Activated T-helper 17 cell treated with anti-CD3 and anti-CD28 coated beads, Interleukin-2, amount 50 U/mL, for 72 hours (primary cell): ENCODE data around the gene ICA1L. TPM values are rescaled to one million over a fixed set of nuclear protein-coding genes. Genes with fewer than 3 reads are reported as not detected.
A peak's percentile ranks its signal among the peaks of the same experiment; 100 is the strongest.

Source experiments
- ATAC-seq: fragments of 150-1000 bp; cut with Tn5 transposase; replicated peaks from 2 replicates; pipeline ENCODE4 v1.10.0; 2021; ENCODE audit warnings: mild to moderate bottlenecking, moderate library complexity
- H3K27ac Mint-ChIP-seq: one replicate; pipeline ENCODE4 v1.8.0; 2022; ENCODE audit warnings: mixed read lengths
- H3K27me3 Mint-ChIP-seq: one replicate; pipeline ENCODE4 v1.8.0; 2022; ENCODE audit warnings: mixed read lengths
- H3K36me3 Mint-ChIP-seq: one replicate; pipeline ENCODE4 v1.8.0; 2022; ENCODE audit warnings: low read depth, mild to moderate bottlenecking, mixed read lengths
- H3K4me1 Mint-ChIP-seq: one replicate; pipeline ENCODE4 v1.8.0; 2022; ENCODE audit warnings: mixed read lengths
- H3K4me3 Mint-ChIP-seq: one replicate; pipeline ENCODE4 v1.8.0; 2022; ENCODE audit warnings: mild to moderate bottlenecking, mixed read lengths
- H3K9me3 Mint-ChIP-seq: one replicate; pipeline ENCODE4 v1.8.0; 2022; ENCODE audit warnings: mixed read lengths
- total RNA-seq, 2 donors: library from RNA; stranded (reverse); gene quantifications; one replicate each; pipeline ENCODE4 v1.2.3, GENCODE V29; 2022

The ICA1L gene
- total RNA-seq, 2 donors from 2014 or later = 2.0 to 3.2 TPM

DNA sequence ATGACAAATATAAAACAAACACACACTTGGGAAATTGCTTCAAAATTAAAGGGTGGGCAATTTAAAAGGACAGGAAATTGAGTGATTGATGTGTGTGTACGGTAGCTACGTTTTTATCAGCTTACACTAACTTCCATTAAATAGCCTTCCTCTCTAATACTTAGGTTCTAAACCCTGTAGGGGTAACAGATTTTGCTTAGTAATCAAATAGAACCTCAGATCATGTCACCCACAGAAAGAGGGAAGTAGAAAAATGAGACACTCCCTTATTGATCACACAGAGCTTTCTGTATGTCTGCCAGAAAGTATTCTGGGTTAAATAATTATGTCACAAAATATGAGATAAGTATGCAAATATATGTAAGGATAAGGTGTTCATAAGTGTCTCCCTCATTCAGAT is 93.3 kb downstream of the ICA1L start:
- H3K27ac Mint-ChIP-seq = no peak overlapping the region
- ATAC-seq = no peak
- H3K36me3 Mint-ChIP-seq = peaks cover 63% of the 10 kb centered on the region
- peaks cover 9% of the 10 kb centered on the region for H3K4me1 Mint-ChIP-seq
- no peaks in the 10 kb centered on the region for H3K9me3 Mint-ChIP-seq
- H3K4me3 Mint-ChIP-seq = no peak overlapping the region
- H3K27me3 Mint-ChIP-seq = no peaks in the 10 kb centered on the region

DNA sequence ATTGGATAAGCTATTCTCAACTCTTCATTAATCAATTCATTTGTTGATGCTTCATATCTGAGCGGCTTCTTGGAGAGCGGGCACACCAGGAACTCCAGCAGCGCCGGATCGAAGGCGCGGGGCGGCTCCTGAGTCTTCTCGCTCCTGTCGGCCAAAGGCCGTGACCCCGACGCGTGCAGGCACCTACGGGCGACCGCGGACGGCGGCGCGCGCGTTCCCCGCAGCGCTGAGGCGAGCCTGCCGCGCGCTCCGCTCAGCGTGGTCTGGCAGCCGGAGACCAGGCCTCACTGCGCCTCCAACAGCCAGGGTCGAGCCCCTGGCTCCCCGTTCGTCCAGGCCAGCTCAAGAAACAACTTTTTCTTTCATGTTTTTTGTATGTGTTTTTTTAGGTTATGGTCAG is 97.5 kb downstream of the ICA1L start:
- no peak for ATAC-seq

DNA sequence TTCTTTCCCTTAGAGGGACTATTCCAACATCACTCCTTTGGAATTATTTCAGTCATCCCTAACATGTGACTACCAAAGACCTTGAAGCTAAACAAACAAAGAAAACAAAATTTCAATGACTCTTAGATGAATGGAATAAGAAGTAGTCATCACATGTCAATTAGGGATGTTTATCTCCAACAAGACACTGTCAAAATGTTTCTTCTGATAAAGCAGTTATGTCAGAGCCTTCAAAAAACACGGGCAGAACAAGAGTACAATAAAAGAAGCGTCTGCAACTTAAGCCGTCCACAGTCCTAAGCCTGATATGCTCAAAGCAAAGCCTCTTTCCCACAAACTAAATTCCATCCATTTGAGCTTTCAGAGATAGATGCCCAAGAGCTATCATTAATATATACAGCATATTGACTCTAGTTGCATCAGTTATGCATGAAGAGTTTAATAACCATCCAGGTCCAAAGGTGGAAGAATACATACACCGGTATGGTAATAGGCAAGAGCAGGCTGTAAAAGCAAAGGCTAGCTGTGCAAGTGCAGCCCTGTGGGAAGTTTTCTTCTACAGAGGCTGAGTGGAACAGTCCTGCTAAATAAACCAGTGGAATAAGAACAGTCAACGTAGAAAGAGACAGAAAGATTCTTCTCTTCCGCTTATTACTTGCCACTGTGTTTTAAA is 98.1 kb downstream of the ICA1L start:
- no peak for ATAC-seq
- Mint-ChIP-seq H3K9me3 (no peaks in the 10 kb centered on the region), H3K27me3 (no peaks in the 10 kb centered on the region), H3K4me1 (no peaks in the 10 kb centered on the region), H3K36me3 (peaks cover 66% of the 10 kb centered on the region), H3K27ac (no peak overlapping the region), H3K4me3 (no peak overlapping the region)

More for the DNA sequence above, 97.5 kb downstream of the ICA1L start:
- Mint-ChIP-seq H3K4me3 (no peak overlapping the region), H3K4me1 (no peaks in the 10 kb centered on the region), H3K9me3 (no peaks in the 10 kb centered on the region), H3K36me3 (peaks cover 72% of the 10 kb centered on the region), H3K27ac (no peak overlapping the region), H3K27me3 (no peaks in the 10 kb centered on the region)

DNA sequence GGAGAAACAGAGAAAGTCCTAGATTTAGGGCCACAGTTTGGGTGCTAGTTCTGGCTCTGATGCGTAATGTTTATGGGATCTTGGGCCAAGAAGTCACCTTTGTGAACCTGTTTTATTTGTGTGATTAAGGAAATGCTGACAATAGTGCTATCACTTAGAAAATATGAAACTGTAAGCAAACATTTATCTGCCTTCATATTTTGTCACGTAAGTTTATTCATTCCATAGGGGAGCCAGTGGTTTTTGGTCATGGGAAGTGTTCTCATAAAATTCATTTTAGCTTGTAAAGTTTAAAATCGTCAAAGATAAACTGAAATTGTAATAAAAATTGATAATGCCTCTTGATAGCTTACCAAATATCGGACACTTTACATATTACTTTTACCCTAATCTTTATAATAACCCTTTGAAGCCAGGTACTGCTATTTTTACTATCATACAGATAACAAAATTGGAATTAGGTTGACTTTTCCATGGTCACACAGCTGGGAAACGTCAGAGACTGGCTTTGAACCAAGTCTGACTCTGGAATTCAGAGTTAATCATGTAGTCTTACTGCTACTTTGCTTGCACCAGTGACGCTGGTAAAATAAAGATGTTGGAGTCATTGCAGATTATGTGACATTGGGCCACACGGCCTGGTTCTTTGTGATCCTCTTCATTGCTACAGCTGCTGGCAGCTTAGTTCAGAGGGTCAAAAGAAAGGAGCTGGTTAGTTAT is 99.7 kb downstream of the ICA1L start:
- Mint-ChIP-seq H3K27ac (no peak overlapping the region), H3K4me1 (peaks cover 5% of the 10 kb centered on the region), H3K4me3 (no peak overlapping the region), H3K27me3 (no peaks in the 10 kb centered on the region), H3K9me3 (no peaks in the 10 kb centered on the region), H3K36me3 (peaks cover 61% of the 10 kb centered on the region)
- ATAC-seq = no peak

DNA sequence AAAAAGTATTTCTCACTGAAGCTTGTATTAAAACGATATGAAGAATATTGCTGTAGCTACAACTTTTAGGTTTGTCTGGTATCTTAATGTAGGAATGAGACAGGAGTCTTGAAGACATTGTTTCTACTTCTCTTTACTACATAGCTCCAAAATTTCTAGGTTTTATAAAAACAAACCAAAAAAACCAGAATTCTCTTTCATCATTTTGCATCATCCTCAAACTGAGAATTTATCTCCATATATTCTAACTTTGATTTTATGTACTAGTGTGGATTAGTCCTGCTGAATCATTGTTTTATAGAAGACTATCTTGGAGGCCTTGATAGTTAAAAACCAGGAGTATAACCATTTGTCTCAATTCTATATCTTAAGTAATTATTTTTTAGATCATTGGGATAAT is 100.2 kb downstream of the ICA1L start:
- no peaks in the 10 kb centered on the region for H3K9me3 Mint-ChIP-seq
- ATAC-seq = no peak

DNA sequence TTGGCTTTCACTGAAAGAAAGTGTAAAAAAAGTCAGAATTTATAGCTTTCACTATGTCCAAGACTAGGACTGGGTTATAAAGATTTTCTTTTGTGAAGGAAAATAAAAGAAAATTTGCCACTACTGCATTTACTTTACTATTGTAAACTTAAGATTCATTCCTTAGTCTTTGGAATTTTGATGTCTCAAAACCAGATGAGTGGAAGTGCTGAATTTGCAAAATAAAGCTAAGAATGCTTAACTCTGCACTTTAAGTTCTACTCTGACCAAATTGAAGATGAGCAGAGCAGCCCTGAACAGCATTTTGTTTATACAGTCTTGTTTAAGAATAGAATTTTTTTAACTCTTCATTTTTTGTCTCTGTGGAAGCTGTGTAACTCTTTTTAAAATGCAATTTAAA is 102.4 kb downstream of the ICA1L start:
- Mint-ChIP-seq H3K9me3 (no peaks in the 10 kb centered on the region), H3K4me3 (no peak overlapping the region), H3K4me1 (peaks cover 5% of the 10 kb centered on the region), H3K27me3 (no peaks in the 10 kb centered on the region), H3K36me3 (peaks cover 67% of the 10 kb centered on the region), H3K27ac (no peak overlapping the region)
- ATAC-seq = no peak

More for the DNA sequence above, 100.2 kb downstream of the ICA1L start:
- Mint-ChIP-seq H3K27ac (no peak overlapping the region), H3K36me3 (peaks cover 66% of the 10 kb centered on the region), H3K27me3 (no peaks in the 10 kb centered on the region), H3K4me3 (no peak overlapping the region), H3K4me1 (peaks cover 5% of the 10 kb centered on the region)

DNA sequence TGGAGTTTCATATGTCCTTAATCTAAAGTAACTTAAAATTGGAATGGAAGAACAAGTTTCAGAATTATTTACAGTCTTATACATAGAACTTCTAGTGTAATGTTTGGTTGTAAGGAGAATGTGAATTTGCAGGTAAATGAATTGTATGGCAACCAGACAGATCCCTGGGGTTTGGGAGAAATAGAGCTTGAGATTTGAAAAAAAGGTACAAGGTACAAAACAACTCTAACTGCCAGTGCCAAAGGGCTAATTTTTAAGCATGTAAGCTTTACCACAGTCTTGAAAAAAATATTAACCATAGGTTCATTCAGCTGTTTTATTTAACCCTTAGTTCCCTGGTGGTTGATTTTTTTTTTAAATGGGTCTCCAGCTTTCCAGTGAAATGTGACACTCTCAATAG is 103.3 kb downstream of the ICA1L start:
- ATAC-seq = no peak
- Mint-ChIP-seq H3K4me3 (no peak overlapping the region), H3K9me3 (no peaks in the 10 kb centered on the region), H3K27me3 (no peaks in the 10 kb centered on the region), H3K36me3 (peaks cover 61% of the 10 kb centered on the region), H3K4me1 (peaks cover 5% of the 10 kb centered on the region), H3K27ac (peak overlapping the region; percentile 58)

DNA sequence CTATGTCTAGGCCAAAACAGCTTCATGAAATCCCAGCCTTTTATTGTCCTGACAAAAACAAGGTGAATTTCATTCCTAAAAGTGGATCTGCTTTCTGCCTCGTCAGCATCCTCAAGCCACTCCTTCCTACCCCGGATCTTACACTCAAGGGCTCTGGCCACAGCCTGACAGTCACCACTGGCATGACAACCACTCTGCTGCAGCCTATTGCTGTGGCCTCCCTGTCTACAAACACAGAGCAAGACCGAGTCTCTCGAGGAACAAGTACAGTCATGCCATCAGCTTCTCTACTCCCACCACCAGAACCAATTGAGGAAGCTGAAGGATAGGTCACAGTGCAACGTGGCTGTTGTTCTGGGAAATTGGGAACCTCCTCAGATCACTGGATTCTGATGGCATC is 106.1 kb downstream of the ICA1L start:
- H3K4me3 Mint-ChIP-seq = no peak overlapping the region
- no peak for ATAC-seq

DNA sequence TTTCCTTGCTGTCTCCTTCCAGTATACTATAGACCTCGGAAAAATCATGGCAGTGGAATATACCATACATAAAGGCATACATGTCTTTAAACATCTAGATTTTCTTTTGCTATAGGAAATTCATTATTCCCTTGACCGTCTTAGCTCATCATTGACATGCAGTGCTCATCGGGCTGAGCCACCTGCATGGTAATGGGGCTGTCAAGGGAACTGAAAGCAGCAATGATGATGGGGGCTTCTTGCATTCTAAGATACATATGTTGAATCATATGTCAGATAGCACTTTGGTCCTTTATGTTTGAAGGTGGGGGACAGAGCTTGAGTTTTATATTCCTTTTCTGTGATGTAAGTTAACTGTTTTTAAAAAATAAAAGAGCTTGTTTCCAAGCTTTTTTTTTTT is 106.6 kb downstream of the ICA1L start:
- Mint-ChIP-seq H3K36me3 (peaks cover 55% of the 10 kb centered on the region), H3K4me1 (peaks cover 18% of the 10 kb centered on the region), H3K9me3 (no peaks in the 10 kb centered on the region), H3K4me3 (no peak overlapping the region), H3K27ac (no peak overlapping the region), H3K27me3 (no peaks in the 10 kb centered on the region)
- no peak for ATAC-seq

More for the DNA sequence above, 106.1 kb downstream of the ICA1L start:
- H3K9me3 Mint-ChIP-seq = no peaks in the 10 kb centered on the region
- H3K27ac Mint-ChIP-seq = no peak overlapping the region
- peaks cover 18% of the 10 kb centered on the region for H3K4me1 Mint-ChIP-seq
- H3K27me3 Mint-ChIP-seq = no peaks in the 10 kb centered on the region
- H3K36me3 Mint-ChIP-seq = peaks cover 54% of the 10 kb centered on the region

DNA sequence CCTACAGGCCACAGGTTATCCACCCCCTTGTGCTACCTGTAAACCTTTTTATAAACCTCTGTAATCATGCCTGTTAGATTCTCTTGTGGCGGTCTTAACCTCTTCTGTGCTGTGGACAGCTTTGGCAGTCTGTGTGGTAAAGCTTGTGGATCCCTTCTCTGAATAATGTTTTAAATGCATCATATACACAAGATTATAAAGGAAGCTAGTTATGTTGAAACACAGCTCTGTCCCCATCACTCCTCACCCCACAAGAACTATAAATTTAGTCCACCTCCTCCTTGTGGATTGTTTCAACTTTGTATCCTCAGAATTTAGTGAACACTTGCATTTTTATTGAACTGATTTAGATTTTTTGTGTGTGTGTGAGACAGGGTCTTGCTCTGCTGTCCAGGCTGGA is 107.7 kb downstream of the ICA1L start:
- Mint-ChIP-seq H3K27ac (no peak overlapping the region), H3K27me3 (no peaks in the 10 kb centered on the region), H3K4me1 (peaks cover 18% of the 10 kb centered on the region), H3K4me3 (no peak overlapping the region), H3K9me3 (no peaks in the 10 kb centered on the region), H3K36me3 (peaks cover 57% of the 10 kb centered on the region)
- no peak for ATAC-seq

DNA sequence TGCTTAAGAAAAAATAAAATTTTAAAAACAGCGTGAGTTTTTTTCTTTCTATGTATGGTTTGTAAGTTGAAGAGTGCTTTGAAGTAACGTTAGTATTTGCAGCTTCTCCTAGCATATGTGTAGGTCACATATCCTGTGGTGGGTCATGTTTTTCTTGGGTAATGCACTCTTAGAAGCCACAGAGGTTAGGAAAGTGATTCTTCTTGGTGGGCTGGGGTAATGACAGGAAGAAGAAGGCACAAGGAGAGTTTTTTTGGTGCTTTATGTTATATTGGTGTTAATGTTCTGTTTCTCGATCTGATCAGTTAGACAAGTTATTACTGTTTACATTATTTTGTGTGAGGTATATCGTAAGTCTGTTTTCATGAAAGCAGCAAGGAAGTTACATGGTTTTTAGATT is 109.0 kb downstream of the ICA1L start:
- peaks cover 70% of the 10 kb centered on the region for H3K36me3 Mint-ChIP-seq
- H3K27ac Mint-ChIP-seq = peak overlapping the region; percentile 37
- ATAC-seq = peak; percentile 58
- peak overlapping the region; percentile 16 for H3K4me3 Mint-ChIP-seq
- no peaks in the 10 kb centered on the region for H3K9me3 Mint-ChIP-seq
- H3K27me3 Mint-ChIP-seq = no peaks in the 10 kb centered on the region
- H3K4me1 Mint-ChIP-seq = peaks cover 14% of the 10 kb centered on the region

DNA sequence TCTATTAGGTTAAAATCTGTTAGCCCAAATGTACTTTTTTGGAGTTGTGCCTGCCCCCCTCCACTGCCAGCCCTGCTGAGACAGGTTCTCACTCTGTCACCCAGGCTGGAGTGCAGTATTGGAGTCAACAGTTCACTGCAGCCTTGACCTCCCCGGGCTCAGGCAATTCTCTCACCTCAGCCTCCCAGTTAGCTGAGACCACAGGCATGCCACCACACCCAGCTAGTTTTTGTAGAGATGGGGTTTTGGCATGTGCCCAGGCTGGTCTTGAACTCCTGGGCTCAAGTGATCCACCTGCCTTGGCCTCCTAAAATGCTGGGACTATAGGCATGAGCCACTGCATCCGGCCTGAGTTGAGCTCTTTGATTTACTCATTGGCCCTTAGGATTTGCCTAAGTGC is 110.7 kb downstream of the ICA1L start:
- H3K4me1 Mint-ChIP-seq = peaks cover 14% of the 10 kb centered on the region
- H3K27me3 Mint-ChIP-seq = no peaks in the 10 kb centered on the region
- H3K27ac Mint-ChIP-seq = peak overlapping the region; percentile 74
- no peak overlapping the region for H3K4me3 Mint-ChIP-seq
- no peaks in the 10 kb centered on the region for H3K9me3 Mint-ChIP-seq
- no peak for ATAC-seq
- H3K36me3 Mint-ChIP-seq = peaks cover 77% of the 10 kb centered on the region

DNA sequence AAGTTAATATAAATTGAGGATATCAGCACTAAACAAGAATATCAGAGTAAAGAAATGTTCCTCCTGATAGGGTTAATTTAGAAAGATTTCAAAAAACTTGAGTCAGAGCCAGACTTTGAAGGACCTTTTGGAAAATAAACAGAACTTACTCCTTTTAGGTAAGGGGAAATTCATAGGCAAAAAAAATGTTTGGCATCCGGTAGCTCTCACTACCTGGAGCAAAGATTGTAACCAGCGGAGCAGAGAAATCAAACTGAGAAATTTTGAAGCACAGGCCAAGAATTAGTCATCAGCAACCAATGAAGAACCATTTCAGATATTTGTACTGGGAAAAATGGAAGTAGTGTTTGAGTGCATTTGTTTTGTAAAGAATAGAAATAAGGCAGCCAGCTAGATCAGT is 113.0 kb downstream of the ICA1L start:
- H3K36me3 Mint-ChIP-seq = peaks cover 77% of the 10 kb centered on the region
- no peak for ATAC-seq
- H3K4me3 Mint-ChIP-seq = no peak overlapping the region
- H3K27ac Mint-ChIP-seq = no peak overlapping the region
- no peaks in the 10 kb centered on the region for H3K9me3 Mint-ChIP-seq
- H3K4me1 Mint-ChIP-seq = peaks cover 17% of the 10 kb centered on the region
- no peaks in the 10 kb centered on the region for H3K27me3 Mint-ChIP-seq

DNA sequence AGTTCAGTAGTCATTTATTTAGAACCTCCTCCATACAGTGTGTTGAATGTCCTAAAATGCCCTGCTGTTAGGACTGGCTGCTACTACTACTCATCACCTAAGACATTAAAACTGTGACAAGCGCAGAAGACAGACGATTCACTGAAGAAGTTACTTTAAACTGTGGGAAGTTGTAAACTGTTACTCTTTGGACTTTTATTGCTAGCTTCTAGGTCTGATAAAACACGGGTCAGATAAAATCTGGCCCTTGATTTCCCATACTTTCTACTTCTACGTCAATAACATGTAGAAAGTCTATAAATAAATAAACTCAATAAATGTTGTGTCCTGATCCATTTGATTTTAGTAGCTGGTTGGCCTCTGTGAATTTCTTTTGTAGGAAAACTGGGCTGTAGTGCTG is 113.4 kb downstream of the ICA1L start:
- Mint-ChIP-seq H3K9me3 (no peaks in the 10 kb centered on the region), H3K27me3 (no peaks in the 10 kb centered on the region), H3K36me3 (peaks cover 77% of the 10 kb centered on the region), H3K4me1 (peaks cover 20% of the 10 kb centered on the region), H3K27ac (peak overlapping the region; percentile 20), H3K4me3 (no peak overlapping the region)
- no peak for ATAC-seq

DNA sequence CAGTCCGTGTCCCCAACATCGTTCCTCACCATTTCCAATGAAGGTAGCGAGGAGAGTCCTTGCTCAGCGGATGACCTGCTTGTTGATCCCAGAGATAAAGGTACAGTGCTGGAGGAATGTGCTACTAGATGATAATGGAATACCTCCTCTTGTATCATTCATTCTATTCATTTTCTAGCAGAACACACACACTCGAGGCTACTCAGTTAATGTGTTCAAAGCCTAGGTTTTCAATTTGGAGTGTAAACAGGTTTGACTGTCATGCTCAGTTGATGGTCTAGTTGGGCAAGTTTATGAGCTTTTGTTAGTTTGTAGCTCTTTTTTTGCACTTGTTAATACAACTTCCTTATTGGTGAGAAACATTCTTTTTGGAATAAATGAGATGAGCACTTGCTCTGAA is 114.2 kb downstream of the ICA1L start:
- no peaks in the 10 kb centered on the region for H3K27me3 Mint-ChIP-seq
- no peak overlapping the region for H3K4me3 Mint-ChIP-seq
- ATAC-seq = no peak
- peaks cover 17% of the 10 kb centered on the region for H3K4me1 Mint-ChIP-seq
- no peak overlapping the region for H3K27ac Mint-ChIP-seq
- no peaks in the 10 kb centered on the region for H3K9me3 Mint-ChIP-seq
- H3K36me3 Mint-ChIP-seq = peaks cover 71% of the 10 kb centered on the region
